PC-3 (cell line): ENCODE data around the gene WDR83. TPM values are rescaled to one million over a fixed set of nuclear protein-coding genes. Genes with fewer than 3 reads are reported as not detected.

Experiments
- ATAC-seq: fragments of 200-7000 bp; cut with Tn5 transposase; 2 replicates; pipeline ENCODE4 v1.9.1; 2020; ENCODE audit warnings: mild to moderate bottlenecking, moderate library complexity
- BruUV-seq: library from RNA; stranded (reverse); fragments of 400-500 nt; replicated peaks from 2 replicates; lab custom pipeline; 2021; lab: Mats Ljungman, UMichigan
- CTCF ChIA-PET: fragments of 300-600 bp; sonication (Branson Sonifier 250); formaldehyde crosslinking; loops from one replicate; lab custom pipeline; 2022; ENCODE audit warnings: antibody characterized with exemption; lab: Charles Lee
- POLR2A ChIA-PET: fragments of 300-600 bp; sonication (Branson Sonifier 250); formaldehyde crosslinking; loops from one replicate; lab custom pipeline; 2022; ENCODE audit warnings: antibody characterized with exemption; ENCODE audit not compliant: unreplicated experiment; lab: Charles Lee
- DNase-seq: peaks from one replicate; pipeline ENCODE4 v3.0.0-alpha.2; 2015
- H2AFZ ChIP-seq: fragments of 300-600 bp; sonication (generic); 2 replicates; pipeline ENCODE4 v1.6.0; 2016; ENCODE audit warnings: antibody characterized with exemption, low read length
- H3F3A ChIP-seq: fragments of 300-600 bp; sonication (generic); one replicate; pipeline ENCODE4 v1.6.0; 2017; ENCODE audit warnings: antibody characterized with exemption, low read length, control low read depth, mild to moderate bottlenecking; ENCODE audit not compliant: unreplicated experiment
- H3K27ac ChIP-seq: fragments of 300-600 bp; sonication (generic); 2 replicates; pipeline ENCODE4 v1.5.1; 2016; ENCODE audit warnings: mild to moderate bottlenecking, low read length
- H3K27me3 ChIP-seq: fragments of 300-600 bp; sonication (generic); 2 replicates; pipeline ENCODE4 v1.6.1; 2016; ENCODE audit warnings: low read length, mixed read lengths
- H3K36me3 ChIP-seq: fragments of 300-600 bp; sonication (generic); 2 replicates; pipeline ENCODE4 v1.6.1; 2016; ENCODE audit warnings: low read depth, mixed run types, low read length, mixed read lengths
- H3K4me1 ChIP-seq: fragments of 300-600 bp; sonication (generic); 2 replicates; pipeline ENCODE4 v1.5.1; 2016; ENCODE audit warnings: low read length; ENCODE audit not compliant: insufficient read depth
- H3K4me2 ChIP-seq: fragments of 300-600 bp; sonication (generic); 2 replicates; pipeline ENCODE4 v1.6.0; 2016; ENCODE audit warnings: low read length
- H3K4me3 ChIP-seq: fragments of 300-600 bp; sonication (generic); 2 replicates; pipeline ENCODE4 v1.5.1; 2016; ENCODE audit warnings: mild to moderate bottlenecking, low read length, mixed read lengths
- H3K79me2 ChIP-seq: fragments of 300-600 bp; sonication (generic); 2 replicates; pipeline ENCODE4 v1.6.1; 2017; ENCODE audit warnings: low read length, mixed read lengths
- H3K9ac ChIP-seq: fragments of 300-600 bp; sonication (generic); 2 replicates; pipeline ENCODE4 v1.6.0; 2016; ENCODE audit warnings: mild to moderate bottlenecking, low read length
- H3K9me2 ChIP-seq: fragments of 300-600 bp; sonication (generic); replicated peaks from 2 replicates; pipeline ENCODE4 v1.6.1; 2016; ENCODE audit warnings: mixed run types, low read length, mixed read lengths
- H3K9me3 ChIP-seq: fragments of 300-600 bp; sonication (generic); 2 replicates; pipeline ENCODE4 v1.6.1; 2016; ENCODE audit warnings: low read length, mixed read lengths
- H4K20me1 ChIP-seq: fragments of 300-600 bp; sonication (generic); 2 replicates; pipeline ENCODE4 v1.6.1; 2016; ENCODE audit warnings: low read length, mixed read lengths
- CTCF ChIP-seq: fragments of 300-600 bp; sonication (generic); conservative IDR thresholded peaks from 2 replicates; pipeline ENCODE4 v1.5.1; 2017; ENCODE audit warnings: antibody characterized with exemption, low read depth, mild to moderate bottlenecking, low read length
- EZH2 ChIP-seq: fragments of 300-600 bp; sonication (generic); IDR thresholded peaks from one replicate; pipeline ENCODE4 v1.6.1; 2017; ENCODE audit warnings: antibody characterized with exemption, mild to moderate bottlenecking, low read length; ENCODE audit not compliant: unreplicated experiment
- EZH2phosphoT487 ChIP-seq: fragments of 300-600 bp; sonication (generic); IDR thresholded peaks from 2 replicates; pipeline ENCODE4 v1.6.1; 2018; ENCODE audit warnings: mild to moderate bottlenecking, antibody characterized with exemption, low read length, borderline replicate concordance
- intact Hi-C: fragments of 100-400 bp; cut with micrococcal nuclease; formaldehyde crosslinking; loops from 2 replicates; pipeline ENCODE4 v1.9.0; 2023
- total RNA-seq: library from RNA; depleted of rRNA; stranded (reverse); fragments of >200 nt; gene quantifications from 2 replicates; pipeline ENCODE4 v1.2.3, GENCODE V29; 2014

Gene WDR83
- total RNA-seq, 1 experiment from 2014 or later: 39.5 TPM

GRCh38 chr19:12722566-12723380, 56.2 kb downstream of the WDR83 start:
- Histone ChIP-seq H3K27me3 (no peaks in the 10 kb centered on the region), H3F3A (peaks cover 11% of the 10 kb centered on the region), H3K9me3 (no peaks in the 10 kb centered on the region), H4K20me1 (peaks cover 19% of the 10 kb centered on the region; the same call in 1 of the 2 replicates), H3K4me1 (peaks cover 37% of the 10 kb centered on the region), H3K9ac (peak overlapping the region; percentile 87), H3K27ac (peak overlapping the region; percentile 68), H3K79me2 (peaks cover 63% of the 10 kb centered on the region), H3K36me3 (peaks cover 12% of the 10 kb centered on the region; the same call in 1 of the 2 replicates), H3K4me2 (peak overlapping the region; percentile 94), H2AFZ (peak overlapping the region; percentile 80), H3K4me3 (peak overlapping the region; percentile 89), H3K9me2 (no peaks in the 10 kb centered on the region)
- intact Hi-C loops: loop anchor here (1.0 kb wide), 1 partner anchor 11 kb away; no protein-coding TSS in a partner anchor
- ChIA-PET CTCF (interaction anchor here (0.8 to 1.1 kb wide), 2 partner anchors 35 to 46 kb away, joined by 4 to 5 read pairs; no protein-coding TSS in a partner anchor), POLR2A (interaction anchor here (0.6 kb wide), 3 partner anchors 27 to 464 kb away, joined by 3 read pairs; no protein-coding TSS in a partner anchor)
- DNase-seq: peak; percentile 99
- TF ChIP-seq CTCF (no peak), EZH2 (no peak), EZH2phosphoT487 (no peak)
- TSS peak; percentile 98 for BruUV-seq
- ATAC-seq: peak; percentile 62

GRCh38 chr19:12723381-12723640, 56.7 kb downstream of the WDR83 start:
- CTCF ChIA-PET: interaction anchor here (1.1 kb wide), 1 partner anchor 34 kb away, joined by 5 read pairs; no protein-coding TSS in a partner anchor

More at GRCh38 chr19:12723381-12723640, 56.7 kb downstream of the WDR83 start:
- no peaks in the 10 kb centered on the region for H3K27me3 ChIP-seq
- H3K4me3 ChIP-seq: peak overlapping the region; percentile 89
- peak overlapping the region; percentile 80 for H2AFZ ChIP-seq
- TSS peak; percentile 49 for BruUV-seq
- peak overlapping the region; percentile 87 for H3K9ac ChIP-seq
- peak overlapping the region; percentile 94 for H3K4me2 ChIP-seq
- intact Hi-C loops: loop anchor here (1.0 kb wide), 1 partner anchor 10 kb away; no protein-coding TSS in a partner anchor
- peaks cover 33% of the 10 kb centered on the region for H3K4me1 ChIP-seq
- TF ChIP-seq EZH2phosphoT487: no peak
- no peak for TF ChIP-seq EZH2
- no peak for TF ChIP-seq CTCF
- H3K9me3 ChIP-seq: no peaks in the 10 kb centered on the region
- peaks cover 58% of the 10 kb centered on the region for H3K79me2 ChIP-seq
- peak overlapping the region; percentile 68 for H3K27ac ChIP-seq
- no peaks in the 10 kb centered on the region for H3K9me2 ChIP-seq
- H3F3A ChIP-seq: peaks cover 16% of the 10 kb centered on the region
- no peak for DNase-seq
- H4K20me1 ChIP-seq: peaks cover 19% of the 10 kb centered on the region; the same call in 1 of the 2 replicates
- POLR2A ChIA-PET: interaction anchor here (0.6 kb wide), 1 partner anchor 27 kb away, joined by 3 read pairs; no protein-coding TSS in a partner anchor
- no peak; the same call in 1 of the 2 replicates for ATAC-seq
- peaks cover 15% of the 10 kb centered on the region; the same call in 1 of the 2 replicates for H3K36me3 ChIP-seq
